Activated CD8-positive, alpha-beta memory T cell treated with anti-CD3 and anti-CD28 coated beads for 4 hours (primary cell): Measurements from ENCODE around the gene FLII.

ENCODE experiments used
- DNase-seq, 2 donors: peaks; one replicate each; pipeline ENCODE4 v3.0.0-alpha.2; 2020; ENCODE audit warnings: low read depth in 2 of 2

FLII gene

DNA sequence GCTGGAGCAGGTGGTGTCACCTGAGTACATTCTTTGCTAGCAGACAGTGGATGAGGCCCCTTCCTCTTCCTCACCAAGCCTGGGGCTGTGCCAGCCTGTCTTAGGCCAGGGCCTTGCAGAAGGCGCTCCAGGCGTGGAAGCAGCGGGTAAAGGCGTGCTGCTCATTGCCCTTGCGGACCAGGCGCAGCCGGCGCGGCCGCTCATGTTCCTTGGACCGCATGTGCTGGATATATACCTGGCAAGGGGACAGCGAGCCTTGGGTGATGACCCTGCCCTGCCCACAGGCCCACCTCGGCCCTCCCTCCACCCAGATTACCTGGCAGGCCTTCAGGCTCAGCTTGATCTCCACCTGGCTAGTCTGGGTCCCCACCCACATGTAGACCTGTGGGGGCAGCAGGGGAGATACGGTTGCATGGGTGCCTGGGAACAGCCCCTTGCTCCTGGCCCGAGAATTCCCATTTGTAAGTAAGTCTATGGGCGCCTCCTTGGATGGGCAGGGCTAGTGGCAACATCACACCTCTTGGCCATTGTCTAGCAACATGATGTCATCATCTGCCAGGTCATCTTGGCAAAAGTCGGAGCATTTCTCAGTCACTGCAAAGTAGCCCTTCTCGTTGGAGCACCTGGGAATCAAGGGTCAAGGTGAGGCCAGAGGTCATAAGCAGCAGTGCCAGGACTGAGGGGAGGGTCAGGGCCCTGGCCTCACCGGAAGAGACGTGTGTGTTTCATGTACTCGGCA is 13.3 kb downstream of the FLII start:
- no peak for DNase-seq

DNA sequence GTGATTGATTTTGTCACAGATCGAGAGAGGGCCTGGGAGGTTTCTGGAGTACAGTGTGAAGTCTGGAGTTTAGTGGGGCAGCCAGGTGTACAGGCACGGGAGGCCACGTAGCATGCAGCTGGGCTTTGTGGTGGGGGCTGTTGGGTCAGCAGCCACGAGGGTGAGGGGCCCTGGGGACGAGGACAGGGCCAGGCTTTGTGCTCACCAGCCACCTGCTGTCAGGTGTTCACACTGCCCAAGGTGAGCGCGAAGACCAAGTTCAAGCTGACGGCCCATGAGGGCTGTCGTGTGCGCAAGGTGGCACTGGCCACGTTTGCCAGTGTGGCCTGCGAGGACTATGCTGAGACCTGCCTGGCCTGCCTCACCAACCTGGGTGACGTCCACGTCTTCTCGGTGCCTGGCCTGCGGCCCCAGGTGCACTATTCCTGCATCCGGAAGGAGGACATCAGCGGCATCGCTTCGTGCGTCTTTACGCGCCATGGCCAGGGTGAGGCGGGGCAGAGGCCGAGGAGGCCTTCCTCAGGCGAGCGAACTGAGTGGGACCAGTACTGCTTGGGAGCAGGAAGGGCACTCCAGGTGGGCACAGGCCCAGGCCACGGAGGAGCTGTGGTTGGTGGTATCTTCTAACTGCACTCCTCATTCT is 17.2 kb downstream of the FLII start:
- no peak for DNase-seq

DNA sequence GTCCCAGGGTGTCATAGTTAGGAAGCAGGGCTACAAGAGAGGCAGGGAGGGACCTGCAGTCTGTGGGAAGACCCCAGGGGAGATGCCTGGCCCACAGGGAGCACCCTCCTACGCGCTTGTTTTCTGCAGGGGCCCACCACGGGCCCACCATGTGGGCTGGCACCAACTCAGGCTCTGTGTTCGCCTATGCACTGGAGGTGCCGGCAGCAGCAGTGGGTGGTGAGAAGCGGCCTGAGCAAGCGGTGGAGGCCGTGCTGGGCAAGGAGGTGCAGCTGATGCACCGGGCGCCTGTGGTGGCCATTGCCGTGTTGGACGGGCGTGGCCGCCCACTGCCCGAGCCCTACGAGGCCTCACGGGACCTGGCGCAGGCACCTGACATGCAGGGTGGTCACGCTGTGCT is 18.1 kb downstream of the FLII start:
- no peak for DNase-seq

GRCh38 chr17:18238299-18238698 is 20.2 kb downstream of the FLII start:
- DNase-seq: no peak

GRCh38 chr17:18237461-18237860 is 21.1 kb downstream of the FLII start:
- no peak for DNase-seq

GRCh38 chr17:18236494-18236893 is 22.0 kb downstream of the FLII start:
- no peak for DNase-seq

DNA sequence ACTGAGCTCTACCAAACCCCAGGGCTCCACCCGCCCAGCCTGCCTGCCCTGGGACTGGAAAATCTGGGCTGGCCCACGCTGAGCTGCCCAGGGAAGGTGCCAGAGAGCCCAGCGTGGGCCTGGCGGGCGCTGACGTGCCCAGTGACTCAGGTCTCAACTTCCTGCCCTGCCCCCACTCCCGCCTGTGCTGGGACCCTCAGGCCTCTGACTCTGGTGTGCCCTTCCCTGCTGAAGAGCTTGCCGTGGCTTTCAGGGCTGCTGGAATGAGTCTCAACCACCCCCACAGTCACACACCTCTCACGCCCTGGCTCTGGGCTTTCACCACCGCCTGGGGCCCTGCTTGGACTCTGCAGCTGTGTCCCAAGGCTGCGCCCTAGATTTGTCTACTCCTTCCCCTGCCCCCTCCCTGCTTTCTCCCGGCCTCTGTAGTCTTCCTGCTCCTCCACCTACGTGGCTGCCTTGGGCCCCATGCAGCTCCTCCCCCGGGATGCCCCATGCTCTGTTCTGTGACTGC is 22.7 kb downstream of the FLII start:
- DNase-seq: no peak

DNA sequence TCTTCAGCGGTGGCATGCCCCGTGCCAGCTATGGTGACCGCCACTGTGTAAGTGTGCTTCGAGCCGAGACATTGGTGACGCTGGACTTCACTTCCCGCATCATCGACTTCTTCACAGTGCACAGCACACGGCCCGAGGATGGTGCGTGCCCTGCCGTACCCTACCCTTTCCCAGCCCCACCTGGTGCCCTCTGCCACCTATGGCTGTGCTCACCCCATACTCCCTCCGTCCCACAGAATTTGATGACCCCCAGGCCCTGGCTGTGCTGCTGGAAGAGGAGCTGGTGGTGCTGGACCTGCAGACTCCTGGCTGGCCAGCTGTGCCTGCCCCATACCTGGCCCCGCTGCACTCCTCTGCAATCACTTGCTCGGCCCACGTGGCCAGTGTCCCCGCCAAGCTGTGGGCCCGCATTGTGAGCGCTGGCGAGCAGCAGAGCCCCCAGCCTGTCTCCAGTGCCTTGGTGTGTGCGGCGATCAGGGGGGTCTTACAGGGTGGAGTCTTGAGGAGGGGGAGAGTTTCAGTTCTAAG is 23.6 kb downstream of the FLII start:
- DNase-seq: no peak

GRCh38 chr17:18233803-18234518 is 24.6 kb downstream of the FLII start:
- no peak for DNase-seq

DNA sequence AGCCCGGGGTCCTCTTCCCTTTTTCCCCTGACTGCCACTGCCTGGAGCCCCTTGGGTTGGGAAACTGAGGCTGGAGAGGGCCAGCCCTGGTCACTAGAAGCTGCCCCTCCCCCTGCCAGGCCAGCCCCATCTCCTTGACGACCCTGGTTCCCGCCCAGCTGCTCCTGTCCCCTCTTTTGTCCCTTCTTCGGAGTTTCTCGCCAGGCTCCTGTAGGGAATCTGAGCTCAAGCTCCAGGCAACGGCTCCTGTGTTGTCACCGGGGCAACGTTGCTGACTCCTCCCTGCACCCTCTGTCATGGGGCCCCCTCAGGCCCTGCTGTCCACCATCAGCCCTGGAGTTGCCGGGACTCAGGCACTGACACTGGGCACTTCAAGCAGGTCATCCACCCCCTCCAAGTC is 27.4 kb downstream of the FLII start:
- no peak for DNase-seq

GRCh38 chr17:18230288-18231141 is 28.0 kb downstream of the FLII start:
- no peak for DNase-seq

GRCh38 chr17:18229771-18230170 is 28.8 kb downstream of the FLII start:
- DNase-seq: no peak

GRCh38 chr17:18229254-18229653 is 29.3 kb downstream of the FLII start:
- no peak for DNase-seq

GRCh38 chr17:18228176-18228682 is 30.3 kb downstream of the FLII start:
- no peak for DNase-seq

DNA sequence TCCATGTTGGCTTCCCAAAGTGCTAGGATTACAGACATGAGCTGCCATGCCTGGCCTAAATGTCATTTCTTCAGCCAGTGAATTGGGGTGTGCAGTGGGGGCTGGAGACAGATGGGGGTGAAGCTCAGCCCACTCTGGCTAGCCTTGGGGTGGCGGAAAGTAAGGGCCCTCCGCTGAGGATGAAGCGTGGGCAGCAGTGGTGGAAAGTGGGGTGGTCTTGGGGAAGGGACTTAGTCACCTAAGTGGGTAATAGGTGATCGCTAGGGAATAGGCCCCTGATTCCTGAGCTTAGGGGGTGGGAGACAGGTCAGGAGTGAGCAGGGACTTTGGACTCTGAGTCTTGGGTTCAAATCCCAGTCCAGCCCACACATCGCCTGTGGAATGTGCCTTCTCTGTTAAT is 30.9 kb downstream of the FLII start:
- DNase-seq: no peak

DNA sequence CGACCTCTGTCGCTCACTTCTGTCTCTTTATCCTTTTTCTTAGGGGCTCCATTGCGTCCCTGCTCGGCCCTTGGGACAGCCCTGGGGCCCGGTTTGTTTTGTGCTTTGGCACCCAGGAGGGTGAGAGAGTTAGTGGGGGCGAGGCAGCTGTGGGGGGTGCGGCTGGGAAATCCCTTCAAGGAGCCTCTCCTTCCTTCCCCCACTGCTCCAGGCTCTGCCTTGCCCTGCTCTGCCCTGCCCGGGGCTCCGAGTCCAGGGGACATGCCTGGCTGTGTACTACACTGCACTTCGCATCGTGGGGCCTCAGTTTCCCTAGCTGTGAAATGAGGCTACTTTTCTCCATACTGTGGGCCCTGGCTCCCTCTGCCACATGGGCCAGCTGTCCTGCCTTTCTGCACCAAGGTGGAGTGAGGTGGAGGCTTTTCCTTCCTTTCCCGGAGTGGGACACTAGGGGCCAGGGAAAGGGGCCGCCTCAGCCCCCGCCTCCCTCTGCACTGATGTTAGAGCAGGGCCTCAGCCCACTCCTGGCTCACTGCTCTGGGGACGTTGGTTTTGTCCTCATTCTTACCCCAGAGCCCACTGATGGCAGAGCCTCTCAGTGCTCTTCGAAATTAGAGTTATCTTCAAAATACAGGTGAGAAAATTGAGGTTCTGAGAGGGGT is 32.1 kb downstream of the FLII start:
- no peak for DNase-seq

DNA sequence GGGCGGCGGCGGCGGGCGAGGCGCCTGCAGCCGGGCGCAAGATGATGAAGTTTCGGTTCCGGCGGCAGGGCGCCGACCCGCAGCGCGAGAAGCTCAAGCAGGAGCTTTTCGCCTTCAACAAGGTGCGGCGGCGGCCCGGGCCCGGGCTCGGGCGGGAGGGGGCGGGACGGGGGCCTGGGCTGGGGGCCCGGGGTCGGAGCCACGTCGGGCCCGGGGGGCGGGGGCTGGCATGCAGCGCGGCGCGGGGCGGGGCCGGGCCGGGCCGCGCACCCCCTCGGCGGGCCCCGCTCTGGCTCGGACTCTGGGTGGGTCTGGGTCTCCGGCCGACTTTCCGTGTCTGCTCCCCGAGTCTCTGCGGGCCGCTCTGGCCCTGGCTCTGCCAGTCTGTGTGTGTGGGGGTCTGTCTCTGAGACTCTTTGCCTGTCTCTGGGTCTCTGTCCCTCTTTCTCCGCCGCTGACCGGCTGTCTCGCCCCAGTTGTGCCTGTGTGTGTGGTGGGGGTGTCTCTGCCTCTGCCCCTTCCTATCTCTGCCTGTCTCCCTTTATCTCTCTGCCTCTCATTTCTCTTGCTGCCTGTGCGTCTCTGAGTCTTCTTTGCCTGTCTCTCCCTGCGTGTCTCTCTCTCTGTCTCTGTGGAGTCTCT is 32.8 kb downstream of the FLII start:
- DNase-seq: no peak

DNA sequence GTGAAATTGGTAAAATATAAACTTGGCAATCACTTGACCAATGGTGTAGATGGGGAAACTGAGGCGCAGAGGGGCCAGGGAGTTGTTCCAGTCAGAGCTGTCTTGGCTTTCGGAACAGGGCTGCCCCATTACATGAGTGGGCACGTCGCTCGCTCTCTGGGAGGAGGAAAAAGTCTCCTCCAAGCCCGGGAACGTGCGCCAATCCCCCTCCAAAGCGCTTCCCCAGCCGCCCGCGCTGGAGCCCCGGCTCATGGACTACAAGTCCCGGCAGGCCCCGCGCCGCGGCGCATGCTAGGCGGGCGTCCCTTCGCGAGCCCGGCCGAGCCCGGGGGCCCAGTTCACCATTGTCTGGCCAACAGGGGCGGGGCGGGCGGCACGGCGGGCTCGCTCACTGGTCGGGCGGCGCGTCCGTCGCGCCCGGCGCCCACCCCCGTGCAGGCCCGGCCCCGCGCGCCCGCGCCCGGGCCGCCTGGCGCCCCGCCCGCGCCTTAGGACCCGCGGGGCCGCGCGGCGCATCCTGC is 33.4 kb downstream of the FLII start, which contains the start of gene LLGL1:
Gene LLGL1, plus strand, starts transcription at position 515 of the 521 bp plus-strand sequence. CDS start 48 bp downstream, outside the sequence.
- DNase-seq: peak; percentile 89 to 94

GRCh38 chr17:18224387-18225120 is 34.0 kb downstream of the FLII start:
- no peak for DNase-seq
